EH (cell line): Measurements from ENCODE around the gene NTM.

ENCODE experiments used
- DNase-seq: peaks from one replicate; pipeline ENCODE4 v3.0.0-alpha.2; 2015; ENCODE audit warnings: low read depth

NTM gene

GRCh38 chr11:131734871-131735270 is 364.5 kb downstream of the NTM start:
- no peak for DNase-seq

DNA sequence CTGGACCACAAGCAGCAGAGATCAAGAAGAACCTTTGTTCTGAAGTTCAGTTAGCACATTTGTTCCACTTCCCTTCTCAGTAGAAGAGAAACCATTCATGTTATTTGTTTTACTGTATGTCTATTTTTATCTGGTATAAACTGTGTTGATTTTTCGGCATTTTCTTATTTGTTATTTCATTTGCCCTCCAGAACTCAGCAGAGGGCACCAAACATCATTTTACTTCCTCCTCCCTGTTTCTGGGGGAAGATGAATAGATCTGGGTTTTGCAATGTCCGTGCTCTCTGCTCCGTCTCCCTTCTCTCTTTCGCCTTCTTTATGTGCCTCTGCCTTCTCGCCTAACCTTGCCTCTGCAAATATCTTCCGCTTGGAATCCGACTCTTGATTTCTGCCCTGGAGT is 366.9 kb downstream of the NTM start:
- no peak for DNase-seq

DNA sequence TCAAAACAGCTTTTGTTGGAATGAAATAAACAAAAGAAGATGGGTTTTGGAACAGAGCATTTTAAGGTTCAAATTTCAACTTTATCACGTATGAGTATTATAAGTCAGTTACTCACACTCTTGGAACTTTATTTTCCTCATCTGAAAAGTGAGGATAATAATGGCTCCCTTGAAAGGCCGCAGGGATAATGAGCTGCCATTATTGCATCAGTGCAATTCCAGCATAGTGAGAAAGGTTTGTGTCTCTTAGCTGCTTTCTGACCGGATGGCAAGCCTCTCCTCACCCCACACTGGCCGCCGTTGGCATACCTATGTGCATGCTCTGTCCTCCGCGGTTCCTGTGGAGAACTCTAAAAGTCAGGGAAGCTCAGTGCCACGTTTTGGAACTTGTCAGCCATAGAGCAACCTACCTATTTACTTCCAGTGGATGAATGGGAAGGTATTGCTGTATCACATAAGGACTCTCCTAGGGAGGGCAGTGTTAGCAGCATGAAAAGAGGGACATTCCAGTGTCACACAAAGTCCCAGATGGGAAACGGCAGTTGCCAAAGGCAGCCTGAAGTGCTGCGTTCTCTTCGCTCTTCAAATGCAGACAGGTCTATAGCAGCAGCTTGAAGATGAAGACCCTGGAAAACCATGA is 368.9 kb downstream of the NTM start:
- peak; percentile 51 for DNase-seq

GRCh38 chr11:131744847-131745246 is 374.4 kb downstream of the NTM start:
- DNase-seq = peak; percentile 77

GRCh38 chr11:131745405-131745804 is 375.0 kb downstream of the NTM start:
- DNase-seq = peak; percentile 75

DNA sequence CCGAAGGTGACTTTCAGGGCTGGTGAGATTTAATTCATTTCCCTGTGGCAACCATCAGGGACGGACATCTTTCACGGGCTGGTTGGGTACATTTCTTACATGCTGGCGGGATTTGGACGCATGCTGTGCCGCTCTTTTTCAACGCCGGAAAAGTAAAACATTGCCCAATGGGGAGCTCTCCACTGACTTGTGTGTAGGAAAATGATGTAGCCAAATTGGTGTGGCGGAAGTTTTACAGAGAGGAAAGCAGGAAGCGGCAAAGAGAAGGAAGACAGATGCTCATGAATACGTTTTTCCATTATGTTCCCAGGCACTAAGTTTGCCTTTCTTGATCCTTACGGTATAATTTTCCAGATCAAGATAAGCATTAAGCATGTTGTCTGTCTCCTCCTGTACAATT is 375.8 kb downstream of the NTM start:
- DNase-seq = no peak

- peak; percentile 84 for DNase-seq
Observed at GRCh38 chr11:131748151-131749050, 378.0 kb downstream of the NTM start.

GRCh38 chr11:131749101-131749500 is 378.7 kb downstream of the NTM start:
- peak; percentile 98 for DNase-seq

GRCh38 chr11:131750152-131750551 is 379.7 kb downstream of the NTM start:
- DNase-seq = no peak

GRCh38 chr11:131750692-131751091 is 380.3 kb downstream of the NTM start:
- no peak for DNase-seq

DNA sequence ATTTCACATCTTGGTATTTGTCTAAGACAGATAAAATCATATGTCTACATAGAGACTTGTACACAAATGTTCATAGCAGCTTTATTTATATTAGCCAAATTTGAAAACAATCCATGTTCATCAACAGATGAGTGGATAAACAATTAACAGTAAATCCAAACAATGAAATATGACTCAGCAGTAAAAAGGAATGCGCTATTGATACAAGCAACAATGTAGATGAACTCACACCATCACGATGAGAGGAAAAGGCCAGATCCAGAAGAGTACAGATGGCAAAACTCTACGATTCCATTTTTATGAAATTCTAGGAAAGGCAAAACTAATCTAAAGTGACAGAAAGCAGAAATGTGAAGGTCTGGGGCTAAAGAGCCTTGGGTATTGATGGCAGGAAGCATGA is 384.3 kb downstream of the NTM start:
- peak; percentile 61 for DNase-seq

DNA sequence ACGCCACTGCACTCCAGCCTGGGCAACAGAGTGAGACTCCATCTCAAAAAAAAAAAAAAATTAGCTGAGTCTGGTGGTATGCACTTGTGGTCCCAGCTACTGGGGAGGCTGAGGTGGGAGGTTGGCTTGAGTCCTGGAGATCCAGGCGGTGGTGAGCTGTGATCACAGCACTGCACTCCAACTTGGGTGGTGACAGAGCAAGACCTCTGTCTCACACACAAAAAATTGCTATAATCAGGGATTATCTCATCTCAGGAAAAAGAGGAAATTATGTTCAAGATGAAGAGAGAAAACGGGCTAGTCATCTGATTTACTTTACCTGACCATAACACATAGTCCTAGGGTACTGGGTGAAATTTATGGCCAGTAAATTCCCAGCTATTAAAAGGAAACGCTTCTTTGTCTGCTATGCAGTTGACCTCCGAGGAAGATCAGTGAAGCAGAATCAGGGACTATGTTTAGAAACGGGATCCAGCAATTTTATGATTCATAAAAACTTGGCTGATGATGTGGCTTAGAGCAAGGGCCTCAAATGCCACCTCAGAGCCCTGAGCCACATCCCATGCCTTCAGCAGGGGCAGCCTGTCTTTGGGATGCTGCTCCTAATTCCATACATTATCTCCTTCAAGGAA is 386.2 kb downstream of the NTM start:
- peak; percentile 89 for DNase-seq

DNA sequence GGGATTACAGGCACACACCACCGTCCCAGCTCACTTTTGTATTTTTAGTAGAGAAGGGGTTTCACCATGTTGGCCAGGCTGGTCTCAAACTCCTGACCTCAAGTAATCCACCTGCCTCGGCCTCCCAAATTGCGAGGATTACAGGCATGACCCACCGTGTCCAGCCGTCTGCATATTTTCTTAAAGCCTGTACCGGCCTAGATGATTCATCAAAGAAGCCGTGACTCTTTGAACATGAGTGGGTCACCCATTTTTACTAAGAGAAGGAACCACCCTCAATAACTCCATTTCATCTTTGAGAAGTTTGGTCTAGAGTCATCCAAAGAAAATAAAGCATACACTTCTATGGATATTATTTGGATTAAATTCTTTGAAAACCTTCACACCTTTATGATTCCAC is 388.3 kb downstream of the NTM start:
- DNase-seq = no peak

DNA sequence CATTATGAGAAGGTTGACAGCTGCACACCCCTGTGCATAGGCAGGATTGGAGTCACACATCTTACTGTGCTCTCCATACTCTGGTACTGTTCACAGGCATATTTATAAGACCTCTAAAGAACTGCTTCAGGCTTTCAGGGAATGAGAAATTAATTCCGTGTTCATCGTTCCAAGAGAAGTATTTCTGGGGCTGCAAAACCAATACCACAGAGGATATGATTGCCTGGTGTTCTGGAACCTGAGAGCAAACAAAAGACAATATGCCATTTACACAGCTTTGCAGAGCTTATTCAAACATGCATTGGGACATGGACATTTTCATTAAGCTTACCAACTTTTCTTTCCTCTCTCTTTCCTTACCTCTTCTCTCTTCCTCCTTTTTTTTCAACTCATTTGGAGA is 388.7 kb downstream of the NTM start:
- no peak for DNase-seq

GRCh38 chr11:131760091-131761061 is 390.0 kb downstream of the NTM start:
- DNase-seq = peak; percentile 96

DNA sequence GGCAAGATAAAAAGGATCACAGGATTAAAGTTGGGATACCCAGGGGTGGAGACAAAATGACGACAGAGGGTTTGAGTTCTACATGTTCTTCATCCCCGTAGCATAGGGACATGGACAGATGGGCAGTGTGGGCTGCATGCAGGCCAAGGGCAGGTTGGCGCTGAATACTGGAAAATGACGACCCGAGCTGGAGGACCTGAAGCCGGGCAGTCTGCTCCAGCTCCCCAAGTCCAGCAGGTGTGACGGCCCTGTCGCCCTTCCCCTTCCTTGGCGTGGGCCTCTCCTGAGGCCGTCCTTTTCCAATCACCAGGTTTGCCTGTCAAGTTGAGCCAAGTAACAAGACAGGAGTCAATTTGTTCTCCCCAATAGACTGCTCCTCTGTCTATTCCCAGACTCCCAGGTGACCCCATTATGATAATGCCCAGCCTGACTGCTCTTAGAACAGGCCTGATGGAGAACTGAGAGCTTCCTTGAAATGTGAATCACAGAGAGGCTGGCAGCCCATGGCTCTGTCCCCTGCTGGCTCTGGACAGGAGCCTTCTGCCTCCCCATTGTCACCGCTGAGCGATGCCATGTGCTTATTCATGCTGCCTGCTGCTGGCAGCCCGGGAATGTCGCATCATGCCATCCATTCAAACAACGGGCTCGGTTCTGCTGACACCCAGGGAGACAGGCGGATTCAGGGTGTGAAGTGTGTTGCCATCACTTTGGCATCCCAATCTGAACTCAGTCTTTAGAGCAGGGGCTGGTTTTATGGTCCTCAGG is 392.1 kb downstream of the NTM start:
- DNase-seq = no peak

- peak; percentile 40 for DNase-seq
Observed at GRCh38 chr11:131763193-131763890, 392.9 kb downstream of the NTM start.

DNA sequence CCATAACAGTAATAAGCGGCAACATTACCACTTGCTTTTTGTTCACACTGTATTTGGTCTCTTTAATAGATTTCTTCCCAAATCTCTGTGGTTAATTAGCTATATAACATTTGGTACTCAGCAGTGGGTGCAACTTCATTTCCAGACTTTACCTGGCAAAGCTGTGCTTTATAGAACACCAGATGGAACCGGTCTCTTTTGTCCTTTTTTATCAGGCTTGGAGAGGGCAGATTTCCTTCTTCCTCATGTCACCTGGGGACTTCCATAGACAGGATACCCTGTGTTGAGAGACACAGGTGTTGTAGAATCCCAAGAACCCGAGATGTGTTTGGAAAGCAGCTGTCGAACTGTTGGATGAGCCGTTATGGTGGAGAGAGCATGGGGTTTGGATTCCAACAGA is 393.7 kb downstream of the NTM start:
- DNase-seq = no peak

DNA sequence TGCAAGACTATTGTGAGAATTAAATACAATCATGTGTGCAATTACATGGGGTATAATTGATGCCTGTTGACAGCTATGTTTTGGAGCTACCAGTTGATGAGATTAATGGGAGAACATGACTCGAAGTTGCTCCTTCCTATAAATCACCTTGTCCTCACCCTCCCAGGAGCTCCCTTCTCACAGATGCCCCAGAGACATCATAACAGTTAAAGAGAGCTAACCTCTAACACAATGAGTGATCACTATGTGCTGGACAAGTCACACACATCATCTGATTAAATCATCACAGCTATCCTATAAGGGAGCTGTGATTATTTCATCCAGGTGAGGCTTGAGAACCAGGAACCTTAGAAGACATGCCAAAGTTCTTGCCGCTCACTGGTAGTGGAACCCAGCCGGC is 394.2 kb downstream of the NTM start:
- DNase-seq = no peak

DNA sequence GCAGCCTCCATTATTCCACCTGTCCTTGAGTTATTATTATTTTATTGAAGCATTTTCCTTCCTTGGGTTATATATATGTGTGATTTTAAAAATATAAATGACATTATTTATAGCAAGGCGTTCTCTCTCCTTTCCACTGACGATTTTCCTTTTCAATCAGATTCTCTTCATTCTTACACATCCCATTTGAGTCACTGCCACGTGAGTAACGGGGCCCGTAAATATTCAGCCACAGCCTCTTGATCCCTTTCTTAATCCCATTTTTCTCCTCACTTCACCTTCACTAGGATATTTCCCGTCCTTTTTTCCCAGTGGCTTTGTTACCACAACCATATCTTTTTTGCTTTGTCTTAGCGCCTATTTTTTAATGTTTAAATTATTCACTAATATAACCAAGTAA is 396.2 kb downstream of the NTM start:
- no peak for DNase-seq
